Measurements from ENCODE around the gene GABRB1.
"Not testable (repeated sequence)": the region's sequence is repeated elsewhere in the genome, so short reads cannot be mapped to it uniquely, and the experiment has no call there.

GABRB1 gene

GRCh38 chr4:47215759-47216158, 184.4 kb downstream of the GABRB1 start:
- no peak for DNase-seq

- no peak for DNase-seq
Observed at GRCh38 chr4:47217291-47217690, 185.9 kb downstream of the GABRB1 start.

GRCh38 chr4:47217884-47218283, 186.5 kb downstream of the GABRB1 start:
- DNase-seq, result no peak

GRCh38 chr4:47218631-47219030, 187.3 kb downstream of the GABRB1 start:
- no peak for DNase-seq

GRCh38 chr4:47219586-47219985, 188.2 kb downstream of the GABRB1 start:
- DNase-seq, result no peak

GRCh38 chr4:47221721-47222120, 190.4 kb downstream of the GABRB1 start:
- DNase-seq, result no peak

GRCh38 chr4:47222276-47222675, 190.9 kb downstream of the GABRB1 start:
- DNase-seq, result no peak

- no peak for DNase-seq
Observed at GRCh38 chr4:47224361-47224760, 193.0 kb downstream of the GABRB1 start.

GRCh38 chr4:47235721-47236120, 204.4 kb downstream of the GABRB1 start:
- DNase-seq, result no peak

- no peak for DNase-seq
Observed at GRCh38 chr4:47238667-47239066, 207.3 kb downstream of the GABRB1 start.

GRCh38 chr4:47239649-47240048, 208.3 kb downstream of the GABRB1 start:
- no peak for DNase-seq

- no peak for DNase-seq
Observed at GRCh38 chr4:47251348-47252135, 220.2 kb downstream of the GABRB1 start.

GRCh38 chr4:47263721-47264120, 232.4 kb downstream of the GABRB1 start:
- DNase-seq, result no peak

- DNase-seq, result no peak
Observed at GRCh38 chr4:47270201-47270888, 239.0 kb downstream of the GABRB1 start.

- no peak for DNase-seq
Observed at GRCh38 chr4:47271291-47271690, 239.9 kb downstream of the GABRB1 start.

GRCh38 chr4:47274901-47275300, 243.5 kb downstream of the GABRB1 start:
- no peak for DNase-seq

GRCh38 chr4:47275595-47275994, 244.2 kb downstream of the GABRB1 start:
- DNase-seq, result no peak

GRCh38 chr4:47278631-47279030, 247.3 kb downstream of the GABRB1 start:
- DNase-seq, result no peak

- DNase-seq, result no peak
Observed at GRCh38 chr4:47287735-47288134, 256.4 kb downstream of the GABRB1 start.

GRCh38 chr4:47289805-47290204, 258.4 kb downstream of the GABRB1 start:
- no peak for DNase-seq

GRCh38 chr4:47290873-47291272, 259.5 kb downstream of the GABRB1 start:
- not testable (repeated sequence) for DNase-seq

GRCh38 chr4:47309165-47309564, 277.8 kb downstream of the GABRB1 start:
- DNase-seq, result no peak

GRCh38 chr4:47312170-47312569, 280.8 kb downstream of the GABRB1 start:
- no peak for DNase-seq

GRCh38 chr4:47313384-47313783, 282.0 kb downstream of the GABRB1 start:
- DNase-seq, result no peak

- no peak for DNase-seq
Observed at GRCh38 chr4:47315346-47315745, 284.0 kb downstream of the GABRB1 start.

Data from NCI-H1436 treated with DMSO at 0.1 percent for 48 hours (cell line).